Hepatocyte (in vitro differentiated cells): Measurements from ENCODE around the gene STK11IP. TPM values are rescaled to one million over a fixed set of nuclear protein-coding genes. Genes with fewer than 3 reads are reported as not detected.
A peak's percentile ranks its signal among the peaks of the same experiment; 100 is the strongest.

Source experiments
- DNase-seq: peaks from one replicate; pipeline ENCODE4 v3.0.0-alpha.2; 2016; ENCODE audit warnings: low spot score
- H2AFZ ChIP-seq: fragments of 200-600 bp; sonication (generic); 2 replicates; pipeline ENCODE4 v1.6.0; 2016; ENCODE audit warnings: antibody characterized with exemption, mild to moderate bottlenecking
- H3K27ac ChIP-seq: fragments of 200-600 bp; sonication (generic); 2 replicates; pipeline ENCODE4 v1.5.1; 2016; ENCODE audit warnings: mild to moderate bottlenecking
- H3K27me3 ChIP-seq: fragments of 200-600 bp; sonication (generic); 2 replicates; pipeline ENCODE4 v1.6.1; 2016
- H3K36me3 ChIP-seq: fragments of 200-600 bp; sonication (generic); replicated peaks from 2 replicates; pipeline ENCODE4 v1.5.1; 2016; ENCODE audit warnings: low read depth; ENCODE audit not compliant: insufficient read depth
- H3K4me1 ChIP-seq: fragments of 200-600 bp; sonication (generic); 2 replicates; pipeline ENCODE4 v1.5.1; 2016; ENCODE audit warnings: mild to moderate bottlenecking, moderate library complexity; ENCODE audit not compliant: insufficient read depth
- H3K4me2 ChIP-seq: fragments of 200-600 bp; sonication (generic); 2 replicates; pipeline ENCODE4 v1.6.0; 2016
- H3K4me3 ChIP-seq: fragments of 200-600 bp; sonication (generic); 2 replicates; pipeline ENCODE4 v1.5.1; 2016; ENCODE audit warnings: mild to moderate bottlenecking
- H3K79me2 ChIP-seq: fragments of 200-600 bp; sonication (generic); 2 replicates; pipeline ENCODE4 v1.6.0; 2017; ENCODE audit warnings: mild to moderate bottlenecking
- H3K9me2 ChIP-seq: fragments of 200-600 bp; sonication (generic); replicated peaks from 2 replicates; pipeline ENCODE4 v1.6.0; 2017; ENCODE audit warnings: mild to moderate bottlenecking; ENCODE audit not compliant: insufficient read depth
- H3K9me3 ChIP-seq: fragments of 200-600 bp; sonication (generic); 2 replicates; pipeline ENCODE4 v1.5.1; 2016; ENCODE audit warnings: low read depth, mild to moderate bottlenecking
- H4K20me1 ChIP-seq: fragments of 200-600 bp; sonication (generic); 2 replicates; pipeline ENCODE4 v1.6.0; 2016; ENCODE audit warnings: mild to moderate bottlenecking; ENCODE audit not compliant: insufficient read depth, poor library complexity, severe bottlenecking
- CTCF ChIP-seq: fragments of 200-600 bp; sonication (generic); IDR thresholded peaks from 2 replicates; pipeline ENCODE4 v1.5.1; 2016; ENCODE audit warnings: antibody characterized with exemption, mild to moderate bottlenecking; ENCODE audit not compliant: poor library complexity
- EZH2 ChIP-seq: fragments of 200-600 bp; sonication (generic); IDR thresholded peaks from 2 replicates; pipeline ENCODE4 v1.6.1; 2016; ENCODE audit warnings: antibody characterized with exemption, mild to moderate bottlenecking, borderline replicate concordance
- EZH2phosphoT487 ChIP-seq: fragments of 200-600 bp; sonication (generic); IDR thresholded peaks from one replicate; pipeline ENCODE4 v1.6.1; 2018; ENCODE audit warnings: antibody characterized with exemption, mild to moderate bottlenecking, low read depth, moderate library complexity; ENCODE audit not compliant: unreplicated experiment, severe bottlenecking
- WGBS: methylation state at CpG from one replicate; pipeline ENCODE4 v1.1.6; 2016; ENCODE audit warnings: low lambda C conversion rate; ENCODE audit errors: missing lambda C conversion rate; 5-methylcytosine and 5-hydroxymethylcytosine counted together
- polyA plus RNA-seq: library from polyadenylated mRNA; unstranded; fragments of >200 nt; fragmentation: Nextera tagmentation; extraction: Ambion mirVana; gene quantifications from 2 replicates; pipeline ENCODE4 v1.2.1, GENCODE V29; 2016
- total RNA-seq: library from RNA; depleted of rRNA; stranded (reverse); fragments of >200 nt; gene quantifications from 2 replicates; pipeline ENCODE4 v1.2.3, GENCODE V29; 2014

STK11IP gene
- total and polyA plus RNA-seq, 2 experiments from 2014 or later, result 16.7 to 17.6 TPM

- TF ChIP-seq EZH2phosphoT487 (no peak), EZH2 (no peak), CTCF (no peak)
- no peak overlapping the region for H3K4me2 ChIP-seq
- WGBS, result 59% methylated on average over 4 of the region's 4 CpGs
These were observed 6.6 kb upstream of the STK11IP start for GRCh38 chr2:219591091-219591490.

GRCh38 chr2:219592736-219593135 is 4.9 kb upstream of the STK11IP start:
- H3K36me3 ChIP-seq, result no peaks in the 10 kb centered on the region

More at GRCh38 chr2:219591091-219591490, 6.6 kb upstream of the STK11IP start:
- no peaks in the 10 kb centered on the region for H3K79me2 ChIP-seq
- H3K4me3 ChIP-seq, result no peak overlapping the region
- no peaks in the 10 kb centered on the region for H3K9me2 ChIP-seq
- no peaks in the 10 kb centered on the region for H3K36me3 ChIP-seq
- H4K20me1 ChIP-seq, result no peaks in the 10 kb centered on the region
- no peak overlapping the region for H3K27ac ChIP-seq
- no peaks in the 10 kb centered on the region for H3K9me3 ChIP-seq
- H2AFZ ChIP-seq, result no peak overlapping the region
- peaks cover 14% of the 10 kb centered on the region for H3K4me1 ChIP-seq
- no peak for DNase-seq
- H3K27me3 ChIP-seq, result no peaks in the 10 kb centered on the region

GRCh38 chr2:219593154-219593553 is 4.5 kb upstream of the STK11IP start:
- no peaks in the 10 kb centered on the region for H3K79me2 ChIP-seq
- no peaks in the 10 kb centered on the region for H4K20me1 ChIP-seq
- H3K4me1 ChIP-seq, result peaks cover 18% of the 10 kb centered on the region
- no peak overlapping the region for H2AFZ ChIP-seq
- no peaks in the 10 kb centered on the region for H3K27me3 ChIP-seq
- TF ChIP-seq CTCF (no peak), EZH2phosphoT487 (no peak), EZH2 (no peak)
- WGBS, result 94% methylated on average over 2 of the region's 2 CpGs
- H3K9me3 ChIP-seq, result no peaks in the 10 kb centered on the region
- no peak overlapping the region for H3K4me3 ChIP-seq
- no peak overlapping the region for H3K4me2 ChIP-seq
- no peak for DNase-seq
- no peaks in the 10 kb centered on the region for H3K9me2 ChIP-seq
- no peaks in the 10 kb centered on the region for H3K36me3 ChIP-seq
- H3K27ac ChIP-seq, result no peak overlapping the region

More at GRCh38 chr2:219592736-219593135, 4.9 kb upstream of the STK11IP start:
- no peak overlapping the region for H2AFZ ChIP-seq
- H3K79me2 ChIP-seq, result no peaks in the 10 kb centered on the region
- no peak overlapping the region for H3K4me2 ChIP-seq
- H4K20me1 ChIP-seq, result no peaks in the 10 kb centered on the region
- TF ChIP-seq EZH2 (no peak), EZH2phosphoT487 (no peak), CTCF (no peak)
- 75% methylated on average over 6 of the region's 6 CpGs for WGBS
- H3K4me1 ChIP-seq, result peaks cover 18% of the 10 kb centered on the region
- H3K27me3 ChIP-seq, result no peaks in the 10 kb centered on the region
- H3K27ac ChIP-seq, result no peak overlapping the region
- no peaks in the 10 kb centered on the region for H3K9me2 ChIP-seq
- no peaks in the 10 kb centered on the region for H3K9me3 ChIP-seq
- H3K4me3 ChIP-seq, result no peak overlapping the region
- DNase-seq, result no peak

GRCh38 chr2:219595256-219595655 is 2.4 kb upstream of the STK11IP start:
- no peaks in the 10 kb centered on the region for H4K20me1 ChIP-seq
- 49% methylated on average over 3 of the region's 3 CpGs for WGBS
- no peaks in the 10 kb centered on the region for H3K27me3 ChIP-seq
- H3K27ac ChIP-seq, result peak overlapping the region; percentile 97
- peaks cover 6% of the 10 kb centered on the region for H3K79me2 ChIP-seq
- no peaks in the 10 kb centered on the region for H3K9me2 ChIP-seq
- H2AFZ ChIP-seq, result peak overlapping the region; percentile 5
- DNase-seq, result peak; percentile 68
- no peak for TF ChIP-seq EZH2phosphoT487
- no peak for TF ChIP-seq CTCF
- TF ChIP-seq EZH2, result no peak
- no peak overlapping the region for H3K4me3 ChIP-seq
- H3K4me2 ChIP-seq, result peak overlapping the region; percentile 61
- no peaks in the 10 kb centered on the region for H3K9me3 ChIP-seq
- H3K36me3 ChIP-seq, result no peaks in the 10 kb centered on the region
- peaks cover 18% of the 10 kb centered on the region for H3K4me1 ChIP-seq
